ENCODE results near the gene KLF13. TPM values are rescaled to one million over a fixed set of nuclear protein-coding genes. Genes with fewer than 3 reads are reported as not detected.

The KLF13 gene
- total RNA-seq, 1 experiment from 2014 or later: 14.1 TPM

DNA sequence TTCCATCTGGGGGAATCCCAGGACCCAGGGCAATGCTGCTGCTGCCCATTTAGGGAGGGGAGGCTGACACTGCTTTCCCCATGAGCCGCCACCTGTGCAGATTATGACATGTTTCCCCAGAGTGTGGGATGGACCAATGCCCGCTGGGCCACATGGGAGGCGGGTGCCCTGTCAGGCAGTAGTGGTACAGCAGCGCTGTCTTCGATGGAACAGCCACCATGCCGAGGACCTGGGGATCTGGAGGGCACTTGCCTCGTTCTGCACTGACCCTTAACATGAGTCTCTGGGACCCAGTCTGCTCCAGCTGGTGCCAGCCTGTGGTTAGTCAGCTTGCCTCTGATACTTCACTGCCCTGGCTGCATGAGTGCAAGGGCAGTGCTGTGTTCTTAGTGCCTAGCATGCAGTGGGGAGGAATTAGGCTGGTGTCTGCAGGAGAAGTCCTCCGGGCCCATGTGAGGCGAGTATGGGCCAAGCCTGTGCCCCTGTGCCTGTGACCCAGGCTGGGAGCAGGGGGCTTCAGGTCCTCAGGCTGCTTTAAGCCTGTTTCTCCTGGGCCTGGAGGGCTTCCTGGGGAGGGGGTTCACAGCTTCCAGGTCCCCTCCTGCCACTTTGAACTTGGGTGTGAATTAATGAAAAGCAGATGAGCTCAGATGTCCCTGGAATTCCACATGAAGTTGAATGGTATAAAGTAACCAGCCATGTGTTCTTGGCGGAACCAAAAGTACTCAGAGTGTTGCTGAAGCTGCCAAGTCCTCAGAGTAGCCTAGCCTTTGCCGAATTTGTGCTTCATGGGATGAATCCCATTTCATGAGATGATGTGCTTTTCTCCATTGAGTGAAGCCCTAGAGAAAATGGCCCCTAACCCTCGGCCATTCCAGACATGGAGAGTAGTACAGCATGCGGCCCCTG, 22.9 kb downstream of the KLF13 start:
- CTCF ChIA-PET: no interaction called here
- no TSS peak for BruUV-seq (replicated peaks)
- Mint-ChIP-seq H3K9me3 (ENCODE audit: low read depth, unreplicated experiment) (no peaks in the 10 kb centered on the region), H3K27me3 (ENCODE audit: unreplicated experiment) (no peaks in the 10 kb centered on the region), H3K4me1 (ENCODE audit: low read depth, unreplicated experiment) (no peaks in the 10 kb centered on the region), H3K27ac (ENCODE audit: unreplicated experiment) (no peak overlapping the region), H3K36me3 (ENCODE audit: insufficient read depth, unreplicated experiment) (peaks cover 3% of the 10 kb centered on the region), H3K4me3 (ENCODE audit: low read depth, unreplicated experiment) (no peak overlapping the region)
- intact Hi-C loops (cut with micrococcal nuclease; ENCODE audit: unreplicated experiment): no loop called here
- TF ChIP-seq, protein P1, sequence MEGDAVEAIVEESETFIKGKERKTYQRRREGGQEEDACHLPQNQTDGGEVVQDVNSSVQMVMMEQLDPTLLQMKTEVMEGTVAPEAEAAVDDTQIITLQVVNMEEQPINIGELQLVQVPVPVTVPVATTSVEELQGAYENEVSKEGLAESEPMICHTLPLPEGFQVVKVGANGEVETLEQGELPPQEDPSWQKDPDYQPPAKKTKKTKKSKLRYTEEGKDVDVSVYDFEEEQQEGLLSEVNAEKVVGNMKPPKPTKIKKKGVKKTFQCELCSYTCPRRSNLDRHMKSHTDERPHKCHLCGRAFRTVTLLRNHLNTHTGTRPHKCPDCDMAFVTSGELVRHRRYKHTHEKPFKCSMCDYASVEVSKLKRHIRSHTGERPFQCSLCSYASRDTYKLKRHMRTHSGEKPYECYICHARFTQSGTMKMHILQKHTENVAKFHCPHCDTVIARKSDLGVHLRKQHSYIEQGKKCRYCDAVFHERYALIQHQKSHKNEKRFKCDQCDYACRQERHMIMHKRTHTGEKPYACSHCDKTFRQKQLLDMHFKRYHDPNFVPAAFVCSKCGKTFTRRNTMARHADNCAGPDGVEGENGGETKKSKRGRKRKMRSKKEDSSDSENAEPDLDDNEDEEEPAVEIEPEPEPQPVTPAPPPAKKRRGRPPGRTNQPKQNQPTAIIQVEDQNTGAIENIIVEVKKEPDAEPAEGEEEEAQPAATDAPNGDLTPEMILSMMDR (IDR thresholded peaks at IDR 0.05; ENCODE audit: unreplicated experiment): no peak
- DNase-seq: no peak

DNA sequence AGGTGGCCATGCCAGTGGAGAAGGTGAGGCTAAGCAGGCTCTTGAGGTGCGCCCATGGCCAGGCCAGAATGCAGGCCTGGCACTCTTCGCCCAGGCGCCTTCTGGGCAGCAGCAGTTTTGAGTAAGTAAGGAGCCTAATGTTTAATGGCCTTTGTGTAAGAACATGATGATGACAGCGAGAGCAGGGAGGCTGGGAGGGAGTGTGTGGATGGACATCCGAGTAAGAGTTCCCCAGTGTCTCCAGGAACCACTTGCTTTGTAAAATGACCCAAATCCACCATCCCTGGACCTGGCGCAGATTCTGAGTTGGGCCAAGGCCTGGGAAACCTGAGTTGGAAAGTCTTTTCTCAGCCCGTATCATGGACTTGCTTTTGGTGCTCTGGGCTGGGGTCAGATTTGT, 24.1 kb downstream of the KLF13 start:
- H3K9me3 Mint-ChIP-seq (ENCODE audit: low read depth, unreplicated experiment): no peaks in the 10 kb centered on the region
- no peaks in the 10 kb centered on the region for H3K4me1 Mint-ChIP-seq (ENCODE audit: low read depth, unreplicated experiment)
- no peak for DNase-seq
- no TSS peak for BruUV-seq (replicated peaks)
- CTCF ChIA-PET: no interaction called here
- TF ChIP-seq, protein P1 (IDR thresholded peaks at IDR 0.05; ENCODE audit: unreplicated experiment): no peak
- peaks cover 3% of the 10 kb centered on the region for H3K36me3 Mint-ChIP-seq (ENCODE audit: insufficient read depth, unreplicated experiment)
- no peak overlapping the region for H3K27ac Mint-ChIP-seq (ENCODE audit: unreplicated experiment)
- intact Hi-C loops (cut with micrococcal nuclease; ENCODE audit: unreplicated experiment): no loop called here
- no peaks in the 10 kb centered on the region for H3K27me3 Mint-ChIP-seq (ENCODE audit: unreplicated experiment)
- no peak overlapping the region for H3K4me3 Mint-ChIP-seq (ENCODE audit: low read depth, unreplicated experiment)

DNA sequence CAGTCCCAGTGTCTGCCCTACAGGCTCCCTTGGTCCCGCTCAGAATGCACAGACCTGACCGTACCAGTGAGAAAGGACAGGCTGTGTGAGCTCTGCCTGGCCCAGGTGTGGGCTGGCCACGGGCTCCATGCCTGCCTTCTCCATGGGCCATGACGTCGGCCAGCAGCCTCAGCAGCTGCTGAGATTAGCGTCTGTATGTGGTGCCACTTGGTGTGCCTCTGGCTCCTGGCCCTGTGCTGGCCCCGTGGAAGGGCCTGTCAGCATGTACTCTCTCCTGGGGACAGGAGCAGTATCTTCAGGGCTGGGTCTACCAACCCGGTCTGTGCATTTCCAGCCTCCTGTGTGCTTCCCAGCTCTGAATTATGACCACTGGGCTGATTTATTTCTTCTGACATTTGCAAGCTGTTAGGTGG, 25.7 kb downstream of the KLF13 start:
- Mint-ChIP-seq H3K9me3 (ENCODE audit: low read depth, unreplicated experiment) (no peaks in the 10 kb centered on the region), H3K36me3 (ENCODE audit: insufficient read depth, unreplicated experiment) (peaks cover 3% of the 10 kb centered on the region), H3K4me3 (ENCODE audit: low read depth, unreplicated experiment) (no peak overlapping the region), H3K27me3 (ENCODE audit: unreplicated experiment) (no peaks in the 10 kb centered on the region), H3K4me1 (ENCODE audit: low read depth, unreplicated experiment) (no peaks in the 10 kb centered on the region), H3K27ac (ENCODE audit: unreplicated experiment) (no peak overlapping the region)
- no peak for DNase-seq
- CTCF ChIA-PET: no interaction called here
- TF ChIP-seq, protein P1 (IDR thresholded peaks at IDR 0.05; ENCODE audit: unreplicated experiment): no peak
- intact Hi-C loops (cut with micrococcal nuclease; ENCODE audit: unreplicated experiment): no loop called here
- no TSS peak for BruUV-seq (replicated peaks)

DNA sequence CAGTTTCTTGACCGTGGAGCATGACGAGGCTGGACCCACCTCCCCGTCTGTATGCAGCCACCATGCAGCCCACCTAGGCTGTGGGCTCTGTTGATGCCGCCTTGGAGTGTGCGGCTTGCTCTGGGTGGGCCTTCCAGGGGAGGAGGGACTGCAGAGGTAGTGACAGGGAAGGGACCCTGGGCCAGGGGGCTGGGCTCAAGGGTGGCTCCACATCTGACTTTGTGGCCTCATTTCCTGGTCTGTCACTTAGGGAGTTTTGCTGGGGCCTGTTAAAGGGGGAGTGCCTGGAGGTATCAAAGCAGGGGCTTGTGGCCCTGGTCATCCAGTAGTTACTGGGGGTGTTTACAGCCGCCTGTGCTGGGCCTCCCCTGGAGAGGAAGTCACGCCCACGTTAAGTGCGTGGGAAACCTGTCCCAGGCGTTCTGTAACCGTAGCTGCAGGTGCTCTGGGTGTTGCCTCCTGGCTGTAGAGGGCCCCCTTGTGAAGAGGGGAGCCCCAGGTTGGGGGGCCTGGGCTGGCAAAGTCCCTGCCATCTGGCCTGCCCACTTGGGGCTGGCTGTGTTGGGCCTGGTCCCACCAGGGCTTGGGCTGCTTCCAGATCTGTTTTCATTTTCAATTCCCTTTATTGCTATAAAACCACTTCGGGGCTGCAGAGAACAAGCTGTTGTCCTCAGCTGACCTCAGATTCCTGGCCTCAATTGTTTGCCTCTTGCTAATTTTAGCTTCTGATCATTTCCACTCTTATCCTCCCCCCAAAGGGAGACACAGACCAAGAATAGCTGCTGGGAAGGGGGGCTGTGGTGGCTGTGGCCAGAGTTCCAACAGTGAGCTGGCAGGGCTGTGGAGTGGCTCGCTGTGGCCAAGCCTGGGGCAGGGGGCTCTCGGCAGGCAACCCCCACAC, 26.5 kb downstream of the KLF13 start:
- no TSS peak for BruUV-seq (replicated peaks)
- CTCF ChIA-PET: no interaction called here
- no peaks in the 10 kb centered on the region for H3K9me3 Mint-ChIP-seq (ENCODE audit: low read depth, unreplicated experiment)
- H3K27ac Mint-ChIP-seq (ENCODE audit: unreplicated experiment): no peak overlapping the region
- no peaks in the 10 kb centered on the region for H3K4me1 Mint-ChIP-seq (ENCODE audit: low read depth, unreplicated experiment)
- no peak for DNase-seq
- no peaks in the 10 kb centered on the region for H3K27me3 Mint-ChIP-seq (ENCODE audit: unreplicated experiment)
- peaks cover 3% of the 10 kb centered on the region for H3K36me3 Mint-ChIP-seq (ENCODE audit: insufficient read depth, unreplicated experiment)
- TF ChIP-seq, protein P1 (IDR thresholded peaks at IDR 0.05; ENCODE audit: unreplicated experiment): no peak
- intact Hi-C loops (cut with micrococcal nuclease; ENCODE audit: unreplicated experiment): no loop called here
- H3K4me3 Mint-ChIP-seq (ENCODE audit: low read depth, unreplicated experiment): no peak overlapping the region
